MM.1S (cell line): ENCODE data around the gene SEMA3C.

Experiments
- CTCF ChIP-seq: fragments of 300-600 bp; sonication (generic); IDR thresholded peaks from 2 replicates; pipeline ENCODE4 v1.5.1; 2016; ENCODE audit warnings: antibody characterized with exemption, low read length, mixed read lengths
- EZH2 ChIP-seq: fragments of 300-600 bp; sonication (generic); optimal IDR thresholded peaks from 2 replicates; pipeline ENCODE3; 2017; ENCODE audit warnings: low read depth, mild to moderate bottlenecking, antibody characterized with exemption, low read length, mixed read lengths
- EZH2phosphoT487 ChIP-seq: fragments of 300-600 bp; sonication (generic); IDR thresholded peaks from 2 replicates; pipeline ENCODE4 v1.6.1; 2018; ENCODE audit warnings: antibody characterized with exemption, low read length

GRCh38 chr7:80804589-80804988, 114.3 kb downstream of the SEMA3C start:
- TF ChIP-seq CTCF (no peak), EZH2 (no peak), EZH2phosphoT487 (no peak)
